Natural killer cell treated with Interleukin-12 subunit alpha and Interleukin-12 subunit beta and Interleukin-15 and Interleukin-18, amount 100 ng/mL, for 72 hours (primary cell): ENCODE results near the gene AADACL2. TPM values are rescaled to one million over a fixed set of nuclear protein-coding genes. Genes with fewer than 3 reads are reported as not detected.
"Not testable (repeated sequence)": the region's sequence is repeated elsewhere in the genome, so short reads cannot be mapped to it uniquely, and the experiment has no call there.

Source experiments
- ATAC-seq, 2 donors: fragments of 150-1000 bp; cut with Tn5 transposase in 1 of 2; sonication (Bioruptor Pico), chemical (Tn5 transposase) in 1 of 2; 2 replicates each; pipeline ENCODE4 v1.10.0; 2021
- DNase-seq: peaks from one replicate; pipeline ENCODE4 v3.0.0; 2022; ENCODE audit warnings: low spot score
- H3K27ac Mint-ChIP-seq, 2 donors: 1 replicate in 1 of 2; 2 replicates in 1 of 2; pipeline ENCODE4 v1.8.0; 2022; ENCODE audit warnings: mixed read lengths in 2 of 2, mild to moderate bottlenecking in 1 of 2, moderate library complexity in 1 of 2
- H3K27me3 Mint-ChIP-seq, 2 donors: 1 replicate in 1 of 2; 2 replicates in 1 of 2; pipeline ENCODE4 v1.8.0; 2022; ENCODE audit warnings: mixed read lengths in 2 of 2
- H3K36me3 Mint-ChIP-seq: one replicate; pipeline ENCODE4 v1.8.0; 2022; ENCODE audit warnings: mixed read lengths
- H3K4me1 Mint-ChIP-seq, 2 donors: 1 replicate in 1 of 2; 2 replicates in 1 of 2; pipeline ENCODE4 v1.8.0; 2022; ENCODE audit warnings: low read depth in 2 of 2, mixed read lengths in 2 of 2, mild to moderate bottlenecking in 1 of 2
- H3K4me3 Mint-ChIP-seq: one replicate; pipeline ENCODE4 v1.8.0; 2022; ENCODE audit warnings: mixed read lengths
- H3K9me3 Mint-ChIP-seq: 2 replicates; pipeline ENCODE4 v1.8.0; 2022; ENCODE audit warnings: mixed read lengths
- total RNA-seq, 2 donors: library from RNA; stranded (reverse); gene quantifications; one replicate each; pipeline ENCODE4 v1.2.3, GENCODE V29; 2022

Gene AADACL2
- total RNA-seq, 2 donors from 2014 or later, result not detected

- ATAC-seq (no peak), DNase-seq (no peak)
- Mint-ChIP-seq H3K9me3 (no peaks in the 10 kb centered on the region), H3K36me3 (no peaks in the 10 kb centered on the region), H3K27me3 (peaks cover 0 to 10% of the 10 kb centered on the region in 2 donors), H3K4me1 (no peaks in the 10 kb centered on the region), H3K27ac (no peak overlapping the region), H3K4me3 (no peak overlapping the region)
Measured at GRCh38 chr3:151732861-151733260, 866 bp upstream of the AADACL2 start.

- Mint-ChIP-seq H3K4me1 (no peaks in the 10 kb centered on the region), H3K27ac (no peak overlapping the region), H3K9me3 (no peaks in the 10 kb centered on the region), H3K27me3 (peaks cover 7 to 8% of the 10 kb centered on the region in 2 donors), H3K36me3 (no peaks in the 10 kb centered on the region), H3K4me3 (no peak overlapping the region)
- ATAC-seq (no peak), DNase-seq (no peak)
Measured at GRCh38 chr3:151740581-151740980, 6.9 kb downstream of the AADACL2 start.

- H3K27me3 Mint-ChIP-seq, result peaks cover 5 to 19% of the 10 kb centered on the region in 2 donors
- H3K4me3 Mint-ChIP-seq, result no peak overlapping the region
- H3K4me1 Mint-ChIP-seq, result no peaks in the 10 kb centered on the region
- ATAC-seq (no peak), DNase-seq (no peak)
- H3K27ac Mint-ChIP-seq, result no peak overlapping the region
- H3K36me3 Mint-ChIP-seq, result no peaks in the 10 kb centered on the region
- H3K9me3 Mint-ChIP-seq, result no peaks in the 10 kb centered on the region
Measured at GRCh38 chr3:151743855-151744254, 10.1 kb downstream of the AADACL2 start.

- H3K9me3 Mint-ChIP-seq, result no peaks in the 10 kb centered on the region
- no peak overlapping the region for H3K27ac Mint-ChIP-seq
- no peak for ATAC-seq
- no peaks in the 10 kb centered on the region for H3K36me3 Mint-ChIP-seq
- peaks cover 12 to 35% of the 10 kb centered on the region in 2 donors for H3K27me3 Mint-ChIP-seq
- no peaks in the 10 kb centered on the region for H3K4me1 Mint-ChIP-seq
- no peak overlapping the region for H3K4me3 Mint-ChIP-seq
- DNase-seq, result no peak
Measured at GRCh38 chr3:151750181-151750580, 16.5 kb downstream of the AADACL2 start.

GRCh38 chr3:151750678-151751077 is 17.0 kb downstream of the AADACL2 start:
- Mint-ChIP-seq H3K27ac (no peak overlapping the region), H3K36me3 (no peaks in the 10 kb centered on the region), H3K4me3 (no peak overlapping the region), H3K27me3 (peaks cover 12 to 35% of the 10 kb centered on the region in 2 donors), H3K9me3 (no peaks in the 10 kb centered on the region), H3K4me1 (no peaks in the 10 kb centered on the region)
- ATAC-seq (no peak), DNase-seq (no peak)

- Mint-ChIP-seq H3K36me3 (no peaks in the 10 kb centered on the region), H3K9me3 (no peaks in the 10 kb centered on the region), H3K4me3 (no peak overlapping the region), H3K4me1 (no peaks in the 10 kb centered on the region), H3K27ac (no peak overlapping the region), H3K27me3 (peaks cover 12 to 35% of the 10 kb centered on the region in 2 donors)
- ATAC-seq, result no peak
- DNase-seq, result no peak
Measured at GRCh38 chr3:151751161-151751560, 17.4 kb downstream of the AADACL2 start.

- no peak for ATAC-seq
- Mint-ChIP-seq H3K27me3 (peaks cover 7 to 18% of the 10 kb centered on the region in 2 donors), H3K4me1 (no peaks in the 10 kb centered on the region), H3K4me3 (no peak overlapping the region), H3K9me3 (no peaks in the 10 kb centered on the region), H3K27ac (no peak overlapping the region), H3K36me3 (no peaks in the 10 kb centered on the region)
- DNase-seq, result no peak
Measured at GRCh38 chr3:151753846-151754245, 20.1 kb downstream of the AADACL2 start.

GRCh38 chr3:151761581-151761980 is 27.9 kb downstream of the AADACL2 start:
- Mint-ChIP-seq H3K9me3 (no peaks in the 10 kb centered on the region), H3K27me3 (no peaks in the 10 kb centered on the region), H3K27ac (no peak overlapping the region), H3K36me3 (no peaks in the 10 kb centered on the region), H3K4me1 (no peaks in the 10 kb centered on the region), H3K4me3 (no peak overlapping the region)
- DNase-seq (no peak), ATAC-seq (no peak)

GRCh38 chr3:151764699-151765098 is 31.0 kb downstream of the AADACL2 start:
- H3K27me3 Mint-ChIP-seq, DNase-seq, H3K4me3 Mint-ChIP-seq, H3K4me1 Mint-ChIP-seq, ATAC-seq, H3K27ac Mint-ChIP-seq, H3K9me3 Mint-ChIP-seq, H3K36me3 Mint-ChIP-seq: not testable (repeated sequence)

- Mint-ChIP-seq H3K27ac (no peak overlapping the region), H3K27me3 (peaks cover 0 to 7% of the 10 kb centered on the region in 2 donors), H3K9me3 (no peaks in the 10 kb centered on the region), H3K36me3 (no peaks in the 10 kb centered on the region), H3K4me1 (no peaks in the 10 kb centered on the region), H3K4me3 (no peak overlapping the region)
- DNase-seq, result no peak
- no peak for ATAC-seq
Measured at GRCh38 chr3:151765685-151766084, 32.0 kb downstream of the AADACL2 start.

GRCh38 chr3:151766454-151766853 is 32.7 kb downstream of the AADACL2 start:
- H3K36me3 Mint-ChIP-seq, result no peaks in the 10 kb centered on the region
- no peaks in the 10 kb centered on the region for H3K4me1 Mint-ChIP-seq
- ATAC-seq (no peak), DNase-seq (no peak)
- H3K9me3 Mint-ChIP-seq, result no peaks in the 10 kb centered on the region
- H3K4me3 Mint-ChIP-seq, result no peak overlapping the region
- H3K27me3 Mint-ChIP-seq, result peaks cover 0 to 7% of the 10 kb centered on the region in 2 donors
- H3K27ac Mint-ChIP-seq, result no peak overlapping the region

GRCh38 chr3:151768393-151768930 is 34.7 kb downstream of the AADACL2 start:
- DNase-seq (no peak), ATAC-seq (no peak)
- H3K4me1 Mint-ChIP-seq, result no peaks in the 10 kb centered on the region
- H3K9me3 Mint-ChIP-seq, result no peaks in the 10 kb centered on the region
- H3K36me3 Mint-ChIP-seq, result no peaks in the 10 kb centered on the region
- no peak overlapping the region for H3K4me3 Mint-ChIP-seq
- peaks cover 0 to 7% of the 10 kb centered on the region in 2 donors for H3K27me3 Mint-ChIP-seq
- no peak overlapping the region for H3K27ac Mint-ChIP-seq

- peaks cover 0 to 11% of the 10 kb centered on the region in 2 donors for H3K27me3 Mint-ChIP-seq
- no peaks in the 10 kb centered on the region for H3K36me3 Mint-ChIP-seq
- no peak overlapping the region for H3K4me3 Mint-ChIP-seq
- H3K4me1 Mint-ChIP-seq, result no peaks in the 10 kb centered on the region
- DNase-seq (no peak), ATAC-seq (no peak)
- H3K27ac Mint-ChIP-seq, result no peak overlapping the region
- no peaks in the 10 kb centered on the region for H3K9me3 Mint-ChIP-seq
Measured at GRCh38 chr3:151769175-151769574, 35.4 kb downstream of the AADACL2 start.

- Mint-ChIP-seq H3K36me3 (no peaks in the 10 kb centered on the region), H3K27ac (no peak overlapping the region)
Measured at GRCh38 chr3:151770956-151771355, 37.2 kb downstream of the AADACL2 start.

GRCh38 chr3:151772825-151773480 is 39.2 kb downstream of the AADACL2 start:
- Mint-ChIP-seq H3K9me3 (no peaks in the 10 kb centered on the region), H3K27ac (no peak overlapping the region), H3K36me3 (no peaks in the 10 kb centered on the region), H3K4me1 (no peaks in the 10 kb centered on the region), H3K4me3 (no peak overlapping the region), H3K27me3 (peaks cover 0 to 9% of the 10 kb centered on the region in 2 donors)
- no peak for DNase-seq
- ATAC-seq, result no peak

More at GRCh38 chr3:151770956-151771355, 37.2 kb downstream of the AADACL2 start:
- Mint-ChIP-seq H3K4me1 (no peaks in the 10 kb centered on the region), H3K27me3 (peaks cover 0 to 15% of the 10 kb centered on the region in 2 donors), H3K4me3 (no peak overlapping the region), H3K9me3 (no peaks in the 10 kb centered on the region)
- ATAC-seq (no peak), DNase-seq (no peak)
